Epithelial cell of esophagus (primary cell): Measurements from ENCODE around the gene PPP1R3D.
"Not testable (repeated sequence)": the region's sequence is repeated elsewhere in the genome, so short reads cannot be mapped to it uniquely, and the experiment has no call there.

Source experiments
- DNase-seq: peaks from one replicate; pipeline ENCODE4 v3.0.0; 2010; ENCODE audit warnings: low read depth
- H3K4me3 ChIP-seq: 2 replicates; pipeline ENCODE4 v1.5.1; 2011; ENCODE audit warnings: mild to moderate bottlenecking, low read length, control low read depth
- TF ChIP-seq, protein P1 (sequence below): IDR thresholded peaks from 2 replicates; pipeline ENCODE4 v1.5.1; 2011; ENCODE audit warnings: low read depth, mild to moderate bottlenecking, low read length, control low read depth, inconsistent platforms; ENCODE audit not compliant: insufficient read depth; ENCODE audit errors: missing control alignments

PPP1R3D gene

DNA sequence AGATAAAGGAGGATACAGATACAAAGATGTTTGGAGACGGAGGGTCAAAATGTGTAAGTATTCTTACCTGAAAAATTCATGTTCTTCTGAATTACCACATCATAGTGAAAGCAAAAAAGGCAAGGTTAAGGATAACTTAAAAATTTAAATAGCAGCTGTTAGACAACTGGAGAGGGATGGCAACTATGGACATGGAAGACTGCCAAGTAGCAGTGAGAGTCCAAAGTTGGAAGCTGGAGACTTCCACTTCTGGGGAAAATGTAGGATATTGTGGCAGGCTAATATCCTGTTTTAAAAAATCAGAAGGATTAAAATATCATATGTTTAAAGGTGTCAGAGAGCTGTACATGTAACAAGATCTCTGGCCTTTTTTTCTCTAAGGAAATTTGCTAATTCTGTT, 36.5 kb downstream of the PPP1R3D start:
- H3K4me3 ChIP-seq, result no peak overlapping the region
- TF ChIP-seq, protein P1, sequence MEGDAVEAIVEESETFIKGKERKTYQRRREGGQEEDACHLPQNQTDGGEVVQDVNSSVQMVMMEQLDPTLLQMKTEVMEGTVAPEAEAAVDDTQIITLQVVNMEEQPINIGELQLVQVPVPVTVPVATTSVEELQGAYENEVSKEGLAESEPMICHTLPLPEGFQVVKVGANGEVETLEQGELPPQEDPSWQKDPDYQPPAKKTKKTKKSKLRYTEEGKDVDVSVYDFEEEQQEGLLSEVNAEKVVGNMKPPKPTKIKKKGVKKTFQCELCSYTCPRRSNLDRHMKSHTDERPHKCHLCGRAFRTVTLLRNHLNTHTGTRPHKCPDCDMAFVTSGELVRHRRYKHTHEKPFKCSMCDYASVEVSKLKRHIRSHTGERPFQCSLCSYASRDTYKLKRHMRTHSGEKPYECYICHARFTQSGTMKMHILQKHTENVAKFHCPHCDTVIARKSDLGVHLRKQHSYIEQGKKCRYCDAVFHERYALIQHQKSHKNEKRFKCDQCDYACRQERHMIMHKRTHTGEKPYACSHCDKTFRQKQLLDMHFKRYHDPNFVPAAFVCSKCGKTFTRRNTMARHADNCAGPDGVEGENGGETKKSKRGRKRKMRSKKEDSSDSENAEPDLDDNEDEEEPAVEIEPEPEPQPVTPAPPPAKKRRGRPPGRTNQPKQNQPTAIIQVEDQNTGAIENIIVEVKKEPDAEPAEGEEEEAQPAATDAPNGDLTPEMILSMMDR, result no peak
- DNase-seq, result no peak

GRCh38 chr20:59902470-59902869, 37.6 kb downstream of the PPP1R3D start:
- TF ChIP-seq, protein P1, result no peak
- no peak for DNase-seq
- H3K4me3 ChIP-seq, result no peak overlapping the region

DNA sequence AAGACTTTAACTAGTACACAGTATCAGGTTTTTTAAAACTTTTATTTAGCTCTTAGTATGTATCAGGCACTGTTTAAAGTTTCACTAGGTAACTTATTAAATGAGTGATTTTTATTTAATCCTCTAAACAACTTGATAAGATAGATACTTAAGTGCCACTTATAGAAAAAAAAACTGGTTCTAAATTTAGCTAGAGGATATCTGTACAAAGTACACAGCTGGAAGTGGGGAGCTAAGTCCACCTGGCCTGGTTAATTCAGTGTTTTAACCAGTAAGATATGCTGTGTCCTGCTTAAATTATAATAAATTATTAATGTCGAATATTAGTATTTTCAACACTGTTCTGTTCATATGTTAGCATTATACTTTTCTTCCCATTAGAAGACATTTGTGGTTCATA, 44.2 kb downstream of the PPP1R3D start:
- TF ChIP-seq, protein P1, result no peak
- no peak overlapping the region for H3K4me3 ChIP-seq
- DNase-seq, result no peak

GRCh38 chr20:59891581-59891980, 48.5 kb downstream of the PPP1R3D start:
- H3K4me3 ChIP-seq, result no peak overlapping the region
- no peak for DNase-seq
- TF ChIP-seq, protein P1, result no peak

DNA sequence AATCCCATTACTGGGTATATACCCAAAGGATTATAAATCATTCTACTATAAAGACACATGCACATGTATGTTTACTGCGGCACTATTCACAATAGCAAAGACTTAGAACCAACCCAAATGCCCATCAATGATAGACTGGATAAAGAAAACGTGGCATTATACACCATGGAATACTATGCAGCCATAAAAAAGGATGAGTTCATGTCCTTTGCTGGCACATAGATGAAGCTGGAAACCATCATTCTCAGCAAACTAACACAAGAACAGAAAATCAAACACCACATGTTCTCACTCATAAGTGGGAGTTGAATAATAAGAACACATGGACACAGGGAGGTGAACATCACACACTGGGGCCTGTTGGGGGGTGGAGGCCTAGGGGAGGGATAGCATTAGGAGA, 50.1 kb downstream of the PPP1R3D start:
- DNase-seq, result not testable (repeated sequence)

DNA sequence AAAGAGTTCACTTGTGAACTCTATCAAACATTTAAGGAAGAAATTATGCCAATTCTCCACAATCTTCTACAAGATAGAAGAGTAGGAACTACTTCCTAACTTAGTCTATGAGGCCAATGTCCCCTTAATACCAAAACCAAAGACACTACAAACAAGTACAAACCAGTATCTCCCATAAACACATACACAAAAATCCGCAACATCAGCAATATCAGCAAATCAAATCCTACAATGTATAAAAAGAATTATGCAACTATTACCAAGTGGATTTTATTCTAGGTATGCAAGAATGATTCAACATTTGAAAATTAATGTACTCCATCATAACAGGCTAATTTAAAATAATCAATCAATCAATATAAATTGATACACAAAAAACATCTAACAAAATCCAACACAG, 52.1 kb downstream of the PPP1R3D start:
- no peak overlapping the region for H3K4me3 ChIP-seq
- TF ChIP-seq, protein P1, result no peak
- DNase-seq, result no peak

More for the DNA sequence above, 50.1 kb downstream of the PPP1R3D start:
- H3K4me3 ChIP-seq, result not testable (repeated sequence)
